K562 (cell line): ENCODE results near the gene WIPF1. TPM values are rescaled to one million over a fixed set of nuclear protein-coding genes. Genes with fewer than 3 reads are reported as not detected.

ENCODE experiments used
- ATAC-seq: fragments of 200-7000 bp; cut with Tn5 transposase; 3 replicates; pipeline ENCODE4 v1.9.1; 2020; ENCODE audit warnings: moderate library complexity
- BruUV-seq: library from RNA; stranded (reverse); fragments of 400-500 nt; replicated peaks from 2 replicates; lab custom pipeline; 2021; lab: Mats Ljungman, UMichigan
- CTCF ChIA-PET: fragments of 300-600 bp; formaldehyde crosslinking; extraction: SDS; loops from one replicate; lab custom pipeline; 2021; ENCODE audit warnings: low intra/inter-chr PET ratio; lab: Yijun Ruan, JAX
- POLR2A ChIA-PET: fragments of 300-600, 350-650 bp; sonication (Branson Sonifier 250); formaldehyde crosslinking; extraction: SDS; loops from one replicate; lab custom pipeline; 2021; ENCODE audit warnings: antibody characterized with exemption, inconsistent platforms; lab: Yijun Ruan, JAX
- DNase-seq, 4 experiments: peaks; one replicate each; pipeline versions ENCODE4 v3.0.0 to v3.0.0-alpha.2; 2011 to 2018; ENCODE audit warnings: low spot score in 3 of 4, mixed read lengths in 3 of 4; ENCODE audit errors: extremely low read depth in 1 of 4
- FAIRE-seq: peaks from 2 replicates; lab custom pipeline; 2011; peaks lifted over from hg19 to GRCh38; lab: Jason Lieb, UNC
- H2AFZ ChIP-seq: 2 replicates; pipeline ENCODE4 v1.6.0; 2011; ENCODE audit warnings: low read depth, low read length, control low read depth, inconsistent platforms
- H3K27ac ChIP-seq: fragments of 200-600 bp; 3 replicates; pipeline ENCODE4 v1.8.0; 2011; ENCODE audit warnings: low read depth, mild to moderate bottlenecking, control low read depth, inconsistent platforms, low read length, moderate library complexity, mixed read lengths; ENCODE audit errors: extremely low read depth
- H3K27me3 ChIP-seq, 2 experiments: fragments of 300-600 bp in 1 of 2; 2 replicates in 1 of 2; 3 replicates in 1 of 2; pipeline versions ENCODE4 v1.6.0 to v1.8.0; 2011; ENCODE audit warnings: inconsistent platforms in 2 of 2, low read length in 2 of 2, mild to moderate bottlenecking in 1 of 2, mixed read lengths in 1 of 2, moderate library complexity in 1 of 2; ENCODE audit not compliant: control insufficient read depth in 2 of 2, insufficient read depth in 2 of 2
- H3K36me3 ChIP-seq: fragments of 300-600 bp; 3 replicates; pipeline ENCODE4 v1.8.0; 2011; ENCODE audit warnings: mild to moderate bottlenecking, low read length, inconsistent platforms; ENCODE audit not compliant: control insufficient read depth, insufficient read depth
- H3K4me1 ChIP-seq, 2 experiments: fragments of 200-600 bp in 1 of 2; replicated peaks in 1 of 2; 2 replicates in 1 of 2; 3 replicates in 1 of 2; pipeline versions ENCODE4 v1.5.1 to v1.8.0; 2011; ENCODE audit warnings: inconsistent platforms in 2 of 2, low read length in 2 of 2, mild to moderate bottlenecking in 1 of 2, mixed read lengths in 1 of 2, moderate library complexity in 1 of 2; ENCODE audit not compliant: control insufficient read depth in 2 of 2, insufficient read depth in 2 of 2
- H3K4me2 ChIP-seq: 2 replicates; pipeline ENCODE4 v1.6.1; 2011; ENCODE audit warnings: low read length, control low read depth, inconsistent platforms, mixed read lengths; ENCODE audit not compliant: insufficient read depth
- H3K4me3 ChIP-seq: fragments of 200-600 bp; sonication (generic), shearing (Covaris generic); 2 replicates; pipeline ENCODE4 v1.5.1; 2016; ENCODE audit warnings: control low read depth, inconsistent platforms
- H3K79me2 ChIP-seq: fragments of 200-600 bp; 3 replicates; pipeline ENCODE4 v1.8.0; 2011; ENCODE audit warnings: low read length, inconsistent platforms; ENCODE audit not compliant: control insufficient read depth, insufficient read depth
- H3K9ac ChIP-seq, 2 experiments: 2 replicates each; pipeline versions ENCODE4 v1.6.0 to v1.6.1; 2011; ENCODE audit warnings: low read depth in 2 of 2, low read length in 2 of 2, control low read depth in 1 of 2, inconsistent platforms in 1 of 2, mild to moderate bottlenecking in 1 of 2, mixed read lengths in 1 of 2; ENCODE audit not compliant: insufficient read depth in 1 of 2
- H3K9me1 ChIP-seq: one replicate; pipeline ENCODE4 v1.6.0; 2011; ENCODE audit warnings: inconsistent platforms, mild to moderate bottlenecking, low read length, moderate library complexity; ENCODE audit not compliant: control insufficient read depth, insufficient read depth
- H3K9me3 ChIP-seq: replicated peaks from 2 replicates; pipeline ENCODE4 v1.5.1; 2011; ENCODE audit warnings: low read depth, low read length, inconsistent platforms; ENCODE audit not compliant: control insufficient read depth, insufficient read depth
- H4K20me1 ChIP-seq: replicated peaks from 2 replicates; pipeline ENCODE4 v1.6.1; 2011; ENCODE audit warnings: low read length, inconsistent platforms, mixed read lengths; ENCODE audit not compliant: control insufficient read depth, insufficient read depth
- DMBX1 ChIP-seq: fragments of 250-450 bp; sonication (Bioruptor Pico); IDR thresholded peaks from 2 replicates; pipeline ENCODE4 v1.8.0; 2022; ENCODE audit warnings: inconsistent platforms, mild to moderate bottlenecking, moderate library complexity, borderline replicate concordance
- PHF8 ChIP-seq: fragments of 200-600 bp; sonication (generic); IDR thresholded peaks from 2 replicates; pipeline ENCODE4 v1.6.1; 2012; ENCODE audit warnings: mixed run types, mild to moderate bottlenecking, inconsistent platforms, low read length, moderate library complexity, borderline replicate concordance
- ZFX ChIP-seq: sonication (generic); formaldehyde crosslinking; IDR thresholded peaks from 2 replicates; pipeline ENCODE4 v1.8.0; 2022; ENCODE audit warnings: mild to moderate bottlenecking, missing genetic modification reagents, moderate library complexity
- ZNF3 ChIP-seq: fragments of 250-450 bp; sonication (Bioruptor Pico); IDR thresholded peaks from 2 replicates; pipeline ENCODE4 v1.5.0; 2021; ENCODE audit warnings: mild to moderate bottlenecking, moderate library complexity
- ZNF589 ChIP-seq: fragments of 200-800 bp; sonication (Bioruptor generic); IDR thresholded peaks from 2 replicates; pipeline ENCODE4 v1.6.1; 2016; ENCODE audit warnings: low read depth, missing genetic modification characterization, missing compliant biosample characterization
- WGBS: fragments of 100-300 bp; shearing (Covaris generic); methylation state at CpG from one replicate; pipeline ENCODE4 v1.1.6; 2016; ENCODE audit warnings: low coverage, mixed read lengths; ENCODE audit not compliant: insufficient coverage; ENCODE audit errors: missing lambda C conversion rate; 5-methylcytosine and 5-hydroxymethylcytosine counted together
- in situ Hi-C: fragments of 300-500 bp; cut with MboI; formaldehyde crosslinking; loops from 4 replicates; pipeline ENCODE4 v1.15.0; 2018; ENCODE audit warnings: inconsistent platforms, mixed read lengths
- intact Hi-C: fragments of 100-400 bp; cut with micrococcal nuclease; formaldehyde crosslinking; loops from 2 replicates; pipeline ENCODE4 v1.14.2; 2022
- polyA plus RNA-seq, 8 experiments: library from polyadenylated mRNA; depleted of rRNA in 4 of 8; stranded (reverse) in 5 of 8; unstranded in 3 of 8; fragments of >200 nt; fragmentation: Nextera tagmentation in 2 of 8; fragmentation: Illumina TruSeq in 1 of 8; extraction: Ambion mirVana in 2 of 8; extraction: Trizol in 1 of 8; gene quantifications; 2 replicates each; pipeline versions ENCODE4 v1.2.1 to v1.2.3, GENCODE V29; 2011 to 2014; ENCODE audit warnings: inconsistent platforms in 1 of 8, missing spikeins in 1 of 8
- total RNA-seq, 7 experiments: library from RNA; depleted of rRNA in 6 of 7; stranded (reverse); fragments of >200 nt in 6 of 7; fragmentation: Illumina TruSeq in 2 of 7; extraction: Trizol in 2 of 7; gene quantifications; 2 replicates each; pipeline versions ENCODE4 v1.2.1 to v1.2.3, GENCODE V29; 2011 to 2021; ENCODE audit warnings: low replicate concordance in 1 of 7
- TF ChIP-seq, protein P1 (sequence below): fragments of 150-350 bp; IDR thresholded peaks from 2 replicates; pipeline ENCODE4 v1.6.1; 2014; ENCODE audit warnings: low read depth, mild to moderate bottlenecking, low read length, borderline replicate concordance

The WIPF1 gene
- total and polyA plus RNA-seq, 9 of the 15 experiments (the other 6 are each of a cell fraction or from before 2014, with no cell fraction given), result 0.54 to 4.9 (median 2.4) TPM

DNA sequence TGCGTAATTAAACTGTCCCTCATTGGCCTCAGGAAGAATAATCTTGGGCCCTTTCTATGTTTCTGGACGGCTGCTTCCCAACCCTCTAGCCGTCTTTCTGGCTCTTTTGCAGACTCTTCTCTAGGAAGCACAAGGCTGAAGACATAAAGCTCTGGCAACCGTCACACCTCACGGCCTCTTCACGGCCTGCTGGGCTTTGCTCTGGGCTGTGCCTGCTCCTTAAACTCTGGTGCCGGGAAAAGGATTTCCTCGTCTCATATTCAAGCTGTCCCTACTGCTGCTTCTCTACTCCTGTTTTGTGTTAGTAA lies 36.0 kb upstream of the WIPF1 start:
- no peaks in the 10 kb centered on the region for H3K36me3 ChIP-seq
- H3K9ac ChIP-seq, result peak overlapping the region in 1 of 2 experiments; percentile 35; a peak in 2 of 4 replicates
- intact Hi-C loops (no loop called here), in situ Hi-C loops (no loop called here)
- no TSS peak for BruUV-seq
- no peaks in the 10 kb centered on the region for H3K9me3 ChIP-seq
- no peaks in the 10 kb centered on the region for H3K79me2 ChIP-seq
- H3K4me2 ChIP-seq, result 0 out of 2 replicates have a peak overlapping the region, but pooled peaks have one; percentile 47
- ChIA-PET CTCF (no interaction called here), POLR2A (interaction anchor here (1.3 kb wide), 1 partner anchor 10 kb away, joined by 5 read pairs; no protein-coding TSS in a partner anchor)
- H3K27me3 ChIP-seq, result no peaks in the 10 kb centered on the region
- no peaks in the 10 kb centered on the region for H4K20me1 ChIP-seq
- DNase-seq (peak in 1 of 4 experiments; percentile 37), ATAC-seq (peak; percentile 45), FAIRE-seq (no peak)
- no peaks in the 10 kb centered on the region for H3K9me1 ChIP-seq
- no peak overlapping the region for H3K4me3 ChIP-seq
- H3K4me1 ChIP-seq, result peaks cover 12 to 27% of the 10 kb centered on the region in 2 experiments; a peak in 4 of 5 replicates
- peak overlapping the region; percentile 84 for H2AFZ ChIP-seq
- 53% methylated on average over 8 of the region's 8 CpGs for WGBS
- peak; percentile 2; the same call in 1 of the 2 replicates for TF ChIP-seq PHF8
- TF ChIP-seq DMBX1 (CRISPR knock-in tag), result peak; percentile 28; the same call in 1 of the 2 replicates
- TF ChIP-seq ZFX (CRISPR knock-in tag), result peak; percentile 44
- TF ChIP-seq ZNF589 (CRISPR knock-in tag), result peak; percentile 26; the same call in 1 of the 2 replicates
- TF ChIP-seq, protein P1, sequence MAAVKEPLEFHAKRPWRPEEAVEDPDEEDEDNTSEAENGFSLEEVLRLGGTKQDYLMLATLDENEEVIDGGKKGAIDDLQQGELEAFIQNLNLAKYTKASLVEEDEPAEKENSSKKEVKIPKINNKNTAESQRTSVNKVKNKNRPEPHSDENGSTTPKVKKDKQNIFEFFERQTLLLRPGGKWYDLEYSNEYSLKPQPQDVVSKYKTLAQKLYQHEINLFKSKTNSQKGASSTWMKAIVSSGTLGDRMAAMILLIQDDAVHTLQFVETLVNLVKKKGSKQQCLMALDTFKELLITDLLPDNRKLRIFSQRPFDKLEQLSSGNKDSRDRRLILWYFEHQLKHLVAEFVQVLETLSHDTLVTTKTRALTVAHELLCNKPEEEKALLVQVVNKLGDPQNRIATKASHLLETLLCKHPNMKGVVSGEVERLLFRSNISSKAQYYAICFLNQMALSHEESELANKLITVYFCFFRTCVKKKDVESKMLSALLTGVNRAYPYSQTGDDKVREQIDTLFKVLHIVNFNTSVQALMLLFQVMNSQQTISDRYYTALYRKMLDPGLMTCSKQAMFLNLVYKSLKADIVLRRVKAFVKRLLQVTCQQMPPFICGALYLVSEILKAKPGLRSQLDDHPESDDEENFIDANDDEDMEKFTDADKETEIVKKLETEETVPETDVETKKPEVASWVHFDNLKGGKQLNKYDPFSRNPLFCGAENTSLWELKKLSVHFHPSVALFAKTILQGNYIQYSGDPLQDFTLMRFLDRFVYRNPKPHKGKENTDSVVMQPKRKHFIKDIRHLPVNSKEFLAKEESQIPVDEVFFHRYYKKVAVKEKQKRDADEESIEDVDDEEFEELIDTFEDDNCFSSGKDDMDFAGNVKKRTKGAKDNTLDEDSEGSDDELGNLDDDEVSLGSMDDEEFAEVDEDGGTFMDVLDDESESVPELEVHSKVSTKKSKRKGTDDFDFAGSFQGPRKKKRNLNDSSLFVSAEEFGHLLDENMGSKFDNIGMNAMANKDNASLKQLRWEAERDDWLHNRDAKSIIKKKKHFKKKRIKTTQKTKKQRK, result no peak
- TF ChIP-seq ZNF3 (CRISPR knock-in tag), result no peak
- H3K27ac ChIP-seq, result peak overlapping the region; percentile 9; the same call in 1 of the 3 replicates
